ENCODE data around the gene KCNAB1.

Gene KCNAB1

DNA sequence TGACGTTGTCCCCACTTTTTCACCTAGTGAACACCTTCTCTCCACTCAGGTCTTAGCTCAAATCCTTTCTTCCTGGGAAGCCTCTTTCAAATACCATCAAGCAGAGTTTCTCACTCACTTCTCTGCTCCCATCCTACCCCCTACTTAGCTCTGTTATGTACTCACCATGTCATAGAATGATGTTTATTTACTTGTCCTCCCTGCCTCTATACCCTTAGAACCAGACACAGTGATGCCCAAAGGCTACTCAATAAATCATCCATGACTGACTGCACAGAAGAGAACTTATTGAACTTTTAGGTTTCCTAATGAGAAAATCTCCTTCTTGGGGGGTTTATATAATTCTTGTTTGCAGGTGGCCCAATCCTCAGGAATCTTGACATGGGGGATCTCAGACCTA lies 280.4 kb downstream of the KCNAB1 start:
- peaks cover 0 to 5% (median 0%) of the 10 kb centered on the region in 5 donors for H3K4me1 ChIP-seq (ENCODE audit: control insufficient read depth in 5 of 5, insufficient read depth in 5 of 5, low read length in 5 of 5)
- H3K27me3 ChIP-seq (ENCODE audit: control insufficient read depth in 5 of 5, insufficient read depth in 4 of 5, low read length in 5 of 5), result no peaks in the 10 kb centered on the region
- H3K9me3 ChIP-seq (ENCODE audit: control insufficient read depth in 5 of 5, low read length in 5 of 5), result no peaks in the 10 kb centered on the region
- H3K36me3 ChIP-seq (ENCODE audit: control insufficient read depth in 5 of 5, insufficient read depth in 5 of 5, low read length in 5 of 5), result no peaks in the 10 kb centered on the region
- H3K4me3 ChIP-seq (ENCODE audit: low read depth in 1 of 5, low read length in 5 of 5), result no peak overlapping the region
- no peak overlapping the region for H3K27ac ChIP-seq (ENCODE audit: low read depth, low read length)
- no peak overlapping the region for H3K9ac ChIP-seq (ENCODE audit: low read length in 5 of 5)

DNA sequence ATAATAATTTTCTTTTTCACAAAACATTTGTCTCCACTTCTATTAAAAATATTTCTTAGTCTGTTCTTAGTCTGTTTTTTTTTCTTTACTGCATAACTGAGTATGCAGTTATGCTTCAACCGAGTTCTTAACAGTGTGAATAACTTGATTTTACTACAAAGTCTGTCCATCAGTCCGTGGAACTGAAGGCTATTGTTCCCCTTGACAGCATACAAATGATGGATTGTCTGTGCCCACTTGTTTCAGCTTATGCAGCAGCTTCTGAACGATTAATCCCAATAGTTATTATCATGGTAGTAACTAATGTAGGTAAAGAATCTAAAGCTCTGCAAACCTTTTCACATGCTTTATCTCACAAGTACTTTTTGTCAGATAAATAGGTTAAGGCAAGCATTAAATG lies 283.8 kb downstream of the KCNAB1 start:
- H3K9me3 ChIP-seq (ENCODE audit: control insufficient read depth in 5 of 5, low read length in 5 of 5), result no peaks in the 10 kb centered on the region
- H3K9ac ChIP-seq (ENCODE audit: low read length in 5 of 5), result no peak overlapping the region
- H3K36me3 ChIP-seq (ENCODE audit: control insufficient read depth in 5 of 5, insufficient read depth in 5 of 5, low read length in 5 of 5), result no peaks in the 10 kb centered on the region
- peaks cover 0 to 5% (median 0%) of the 10 kb centered on the region in 5 donors for H3K4me1 ChIP-seq (ENCODE audit: control insufficient read depth in 5 of 5, insufficient read depth in 5 of 5, low read length in 5 of 5)
- no peak overlapping the region for H3K4me3 ChIP-seq (ENCODE audit: low read depth in 1 of 5, low read length in 5 of 5)
- H3K27ac ChIP-seq (ENCODE audit: low read depth, low read length), result no peak overlapping the region
- H3K27me3 ChIP-seq (ENCODE audit: control insufficient read depth in 5 of 5, insufficient read depth in 4 of 5, low read length in 5 of 5), result no peaks in the 10 kb centered on the region

DNA sequence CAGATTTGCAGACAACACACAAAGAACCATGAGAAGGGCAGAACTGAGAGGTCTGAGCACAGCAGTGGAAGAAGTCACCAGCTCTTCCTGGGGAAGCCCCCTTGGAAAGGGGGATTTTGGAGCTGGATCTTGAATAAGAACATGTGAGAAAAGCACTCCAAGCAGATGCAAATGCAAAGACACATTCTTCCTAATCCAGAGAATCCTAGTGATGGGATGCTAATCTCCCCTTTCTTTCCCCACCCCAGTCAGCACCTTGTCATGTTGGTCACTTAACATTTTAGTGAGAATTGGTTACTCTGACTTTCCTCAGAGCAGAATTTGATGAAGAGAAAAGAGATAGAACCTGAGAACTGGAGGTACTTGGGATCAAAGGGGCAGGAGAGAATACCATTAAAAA lies 286.0 kb downstream of the KCNAB1 start:
- Histone ChIP-seq H3K9me3 (ENCODE audit: control insufficient read depth in 5 of 5, low read length in 5 of 5) (no peaks in the 10 kb centered on the region), H3K27me3 (ENCODE audit: control insufficient read depth in 5 of 5, insufficient read depth in 4 of 5, low read length in 5 of 5) (no peaks in the 10 kb centered on the region), H3K9ac (ENCODE audit: low read length in 5 of 5) (no peak overlapping the region), H3K27ac (ENCODE audit: low read depth, low read length) (no peak overlapping the region), H3K4me3 (ENCODE audit: low read depth in 1 of 5, low read length in 5 of 5) (no peak overlapping the region), H3K36me3 (ENCODE audit: control insufficient read depth in 5 of 5, insufficient read depth in 5 of 5, low read length in 5 of 5) (no peaks in the 10 kb centered on the region), H3K4me1 (ENCODE audit: control insufficient read depth in 5 of 5, insufficient read depth in 5 of 5, low read length in 5 of 5) (peaks cover 0 to 3% (median 0%) of the 10 kb centered on the region in 5 donors)

DNA sequence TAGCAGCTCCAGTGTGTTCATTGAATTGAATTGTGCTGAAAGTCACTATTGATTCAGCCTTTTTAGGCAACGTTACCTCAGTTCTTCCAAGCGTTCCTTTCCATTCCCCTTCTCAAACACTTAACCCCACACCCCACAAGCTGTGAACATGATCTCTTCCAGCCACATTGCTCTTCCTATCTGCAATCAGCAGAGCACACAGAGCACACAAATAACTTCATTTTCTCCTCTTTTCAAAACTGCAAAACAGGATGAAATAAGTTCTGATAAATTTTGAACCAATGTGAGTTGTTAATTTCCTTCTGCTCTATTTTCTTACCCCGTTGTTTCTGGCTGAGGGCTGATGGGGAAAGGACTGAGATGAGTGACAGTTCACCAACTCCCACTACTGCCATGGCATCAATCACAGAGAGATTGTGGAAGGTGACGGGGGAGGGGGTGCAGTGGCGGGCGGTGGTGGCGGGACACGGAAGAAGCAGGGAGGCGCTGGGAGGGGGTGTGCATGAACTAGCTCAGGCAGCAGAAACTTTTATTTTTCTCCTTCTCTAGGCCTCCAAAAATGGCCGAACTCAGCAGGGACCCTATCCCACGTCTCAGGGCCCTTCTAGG lies 287.3 kb downstream of the KCNAB1 start:
- Histone ChIP-seq H3K9me3 (ENCODE audit: control insufficient read depth in 5 of 5, low read length in 5 of 5) (no peaks in the 10 kb centered on the region), H3K4me3 (ENCODE audit: low read depth in 1 of 5, low read length in 5 of 5) (no peak overlapping the region), H3K9ac (ENCODE audit: low read length in 5 of 5) (no peak overlapping the region), H3K27ac (ENCODE audit: low read depth, low read length) (no peak overlapping the region), H3K36me3 (ENCODE audit: control insufficient read depth in 5 of 5, insufficient read depth in 5 of 5, low read length in 5 of 5) (no peaks in the 10 kb centered on the region), H3K4me1 (ENCODE audit: control insufficient read depth in 5 of 5, insufficient read depth in 5 of 5, low read length in 5 of 5) (no peaks in the 10 kb centered on the region), H3K27me3 (ENCODE audit: control insufficient read depth in 5 of 5, insufficient read depth in 4 of 5, low read length in 5 of 5) (no peaks in the 10 kb centered on the region)

DNA sequence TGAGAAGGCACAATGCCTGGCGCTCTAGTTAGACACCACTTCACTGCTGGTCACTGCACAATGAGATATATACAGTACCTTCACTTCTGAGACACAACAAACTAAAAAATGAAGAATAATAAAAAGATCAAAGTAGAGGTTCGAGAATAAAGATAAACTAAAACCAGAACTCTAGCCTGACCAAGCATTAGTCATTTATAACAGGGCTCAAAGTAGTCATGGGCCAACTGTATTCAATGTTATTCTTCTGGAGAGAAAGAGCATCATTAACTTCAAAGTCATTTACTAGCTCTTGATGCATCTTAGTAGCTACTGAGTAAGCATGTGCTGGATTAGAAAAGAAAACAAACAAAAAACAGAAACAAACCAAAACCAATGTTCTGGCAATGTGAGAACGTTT lies 289.3 kb downstream of the KCNAB1 start:
- no peaks in the 10 kb centered on the region for H3K27me3 ChIP-seq (ENCODE audit: control insufficient read depth in 5 of 5, insufficient read depth in 4 of 5, low read length in 5 of 5)
- no peaks in the 10 kb centered on the region for H3K4me1 ChIP-seq (ENCODE audit: control insufficient read depth in 5 of 5, insufficient read depth in 5 of 5, low read length in 5 of 5)
- no peak overlapping the region for H3K4me3 ChIP-seq (ENCODE audit: low read depth in 1 of 5, low read length in 5 of 5)
- no peak overlapping the region for H3K27ac ChIP-seq (ENCODE audit: low read depth, low read length)
- no peak overlapping the region for H3K9ac ChIP-seq (ENCODE audit: low read length in 5 of 5)
- no peaks in the 10 kb centered on the region for H3K36me3 ChIP-seq (ENCODE audit: control insufficient read depth in 5 of 5, insufficient read depth in 5 of 5, low read length in 5 of 5)
- H3K9me3 ChIP-seq (ENCODE audit: control insufficient read depth in 5 of 5, low read length in 5 of 5), result no peaks in the 10 kb centered on the region

DNA sequence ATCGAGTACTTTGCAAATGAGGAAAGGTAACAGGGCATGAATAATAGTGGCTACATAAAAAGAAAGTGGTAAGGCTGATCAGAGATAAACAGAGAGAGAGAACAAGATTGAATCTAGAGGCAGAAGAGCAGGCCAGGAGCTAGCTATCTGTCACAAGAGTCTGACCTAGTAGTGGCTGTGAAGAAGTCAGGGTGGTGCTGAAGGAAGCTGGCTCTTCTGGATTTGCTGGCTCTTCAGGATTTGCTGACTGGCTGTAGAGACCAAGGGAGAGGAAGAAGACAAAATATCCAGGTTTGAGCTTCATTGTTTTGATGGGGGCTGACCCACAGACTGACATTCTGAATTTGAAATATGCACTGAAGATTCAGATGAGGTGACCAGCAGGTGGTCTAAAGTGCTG lies 292.2 kb downstream of the KCNAB1 start:
- H3K9ac ChIP-seq (ENCODE audit: low read length in 5 of 5), result no peak overlapping the region

DNA sequence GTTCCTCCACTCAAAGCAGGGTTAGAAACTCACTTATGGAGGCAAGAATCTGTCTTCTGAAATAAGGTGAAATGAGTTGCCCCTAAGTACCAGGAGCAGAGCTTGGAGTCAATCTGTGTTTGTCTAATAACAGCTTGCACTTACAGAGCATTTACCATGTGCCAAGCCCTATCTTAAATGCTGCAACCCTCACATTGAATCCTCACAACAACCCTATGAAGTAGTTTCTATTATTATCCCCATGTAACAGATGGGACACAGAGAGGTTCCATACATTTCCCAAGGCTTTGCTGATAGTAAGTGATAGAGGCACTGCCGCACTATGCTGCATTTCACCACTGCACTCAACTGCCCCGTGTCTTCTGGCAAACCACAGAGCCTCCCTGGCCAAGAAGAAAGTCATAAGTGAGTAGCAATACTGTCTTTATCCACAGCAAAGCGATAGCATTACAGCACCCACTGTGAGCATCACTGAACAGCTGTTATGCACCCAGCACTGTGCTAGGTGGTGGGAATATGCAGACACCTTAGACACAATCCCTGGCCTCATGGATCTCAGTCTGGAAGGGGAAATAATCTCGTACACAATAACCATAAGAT lies 293.0 kb downstream of the KCNAB1 start:
- Histone ChIP-seq H3K36me3 (ENCODE audit: control insufficient read depth in 5 of 5, insufficient read depth in 5 of 5, low read length in 5 of 5) (no peaks in the 10 kb centered on the region), H3K27ac (ENCODE audit: low read depth, low read length) (no peak overlapping the region), H3K4me3 (ENCODE audit: low read depth in 1 of 5, low read length in 5 of 5) (no peak overlapping the region), H3K4me1 (ENCODE audit: control insufficient read depth in 5 of 5, insufficient read depth in 5 of 5, low read length in 5 of 5) (no peaks in the 10 kb centered on the region), H3K27me3 (ENCODE audit: control insufficient read depth in 5 of 5, insufficient read depth in 4 of 5, low read length in 5 of 5) (no peaks in the 10 kb centered on the region), H3K9ac (ENCODE audit: low read length in 5 of 5) (no peak overlapping the region), H3K9me3 (ENCODE audit: control insufficient read depth in 5 of 5, low read length in 5 of 5) (no peaks in the 10 kb centered on the region)

More for the DNA sequence above, 292.2 kb downstream of the KCNAB1 start:
- Histone ChIP-seq H3K4me3 (ENCODE audit: low read depth in 1 of 5, low read length in 5 of 5) (no peak overlapping the region), H3K36me3 (ENCODE audit: control insufficient read depth in 5 of 5, insufficient read depth in 5 of 5, low read length in 5 of 5) (no peaks in the 10 kb centered on the region), H3K9me3 (ENCODE audit: control insufficient read depth in 5 of 5, low read length in 5 of 5) (no peaks in the 10 kb centered on the region), H3K27me3 (ENCODE audit: control insufficient read depth in 5 of 5, insufficient read depth in 4 of 5, low read length in 5 of 5) (no peaks in the 10 kb centered on the region), H3K4me1 (ENCODE audit: control insufficient read depth in 5 of 5, insufficient read depth in 5 of 5, low read length in 5 of 5) (no peaks in the 10 kb centered on the region), H3K27ac (ENCODE audit: low read depth, low read length) (no peak overlapping the region)

DNA sequence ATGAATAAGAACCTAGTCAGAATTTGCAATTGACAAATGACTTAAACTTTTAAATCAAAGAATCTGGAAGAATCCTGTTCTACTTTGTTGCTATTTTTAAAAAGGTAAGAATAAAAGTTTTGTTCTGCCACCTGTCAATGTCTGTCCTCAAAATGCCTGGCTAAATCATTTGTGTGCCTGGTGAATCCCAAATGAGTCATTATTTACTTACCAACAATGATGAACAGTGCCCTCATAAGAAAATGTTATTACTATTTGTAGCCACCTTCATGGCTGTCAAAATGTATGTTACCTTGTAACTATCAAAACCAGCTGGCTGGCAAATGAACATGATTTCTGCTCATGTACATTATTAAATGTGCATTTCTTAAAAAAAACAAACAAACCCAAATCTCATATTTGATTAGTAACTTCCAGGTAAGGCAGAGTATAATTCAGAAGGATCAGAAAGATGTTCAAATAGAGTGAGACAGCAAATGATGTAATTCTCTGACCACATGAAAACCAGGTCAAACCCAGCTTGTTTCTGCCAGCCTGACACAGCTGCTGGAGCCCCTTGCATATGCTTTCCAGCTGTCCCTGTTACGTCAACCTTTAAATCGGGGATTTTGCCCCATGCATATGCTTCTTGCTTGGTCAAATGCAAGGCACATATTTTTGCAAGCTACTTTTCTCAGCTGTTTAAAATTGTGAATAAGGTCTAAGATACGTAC lies 296.6 kb downstream of the KCNAB1 start:
- H3K4me3 ChIP-seq (ENCODE audit: low read depth in 1 of 5, low read length in 5 of 5), result no peak overlapping the region
- no peak overlapping the region for H3K27ac ChIP-seq (ENCODE audit: low read depth, low read length)
- no peaks in the 10 kb centered on the region for H3K27me3 ChIP-seq (ENCODE audit: control insufficient read depth in 5 of 5, insufficient read depth in 4 of 5, low read length in 5 of 5)
- no peaks in the 10 kb centered on the region for H3K9me3 ChIP-seq (ENCODE audit: control insufficient read depth in 5 of 5, low read length in 5 of 5)
- H3K36me3 ChIP-seq (ENCODE audit: control insufficient read depth in 5 of 5, insufficient read depth in 5 of 5, low read length in 5 of 5), result no peaks in the 10 kb centered on the region
- H3K4me1 ChIP-seq (ENCODE audit: control insufficient read depth in 5 of 5, insufficient read depth in 5 of 5, low read length in 5 of 5), result no peaks in the 10 kb centered on the region
- H3K9ac ChIP-seq (ENCODE audit: low read length in 5 of 5), result no peak overlapping the region

DNA sequence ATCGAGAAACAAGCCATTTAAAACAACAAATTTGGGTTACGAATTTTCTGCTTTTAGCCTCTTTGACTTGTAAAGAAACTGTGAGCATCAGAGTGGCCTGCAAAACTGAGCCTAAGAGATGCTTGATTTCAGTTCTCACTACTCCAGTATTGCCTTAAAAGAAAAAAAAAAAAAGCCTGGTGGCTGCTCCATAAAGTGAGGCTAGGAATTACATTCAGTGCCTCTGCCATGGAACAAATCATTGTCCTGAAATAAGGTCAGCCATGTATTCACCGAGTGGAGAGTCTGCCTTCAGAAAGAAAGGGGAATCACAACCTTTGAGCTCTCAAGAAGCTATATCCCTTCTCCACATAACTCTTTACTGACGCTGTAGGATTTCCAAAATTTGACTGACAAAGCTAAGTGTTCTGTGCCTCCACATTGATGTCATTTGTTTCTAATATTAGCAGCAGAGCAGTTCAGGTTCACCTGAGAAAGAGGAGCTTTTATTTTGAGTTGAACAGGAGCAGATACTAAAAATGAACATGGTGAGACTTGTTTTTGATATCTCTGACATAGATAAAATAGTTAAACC lies 297.3 kb downstream of the KCNAB1 start:
- Histone ChIP-seq H3K9ac (ENCODE audit: low read length in 5 of 5) (no peak overlapping the region), H3K4me1 (ENCODE audit: control insufficient read depth in 5 of 5, insufficient read depth in 5 of 5, low read length in 5 of 5) (no peaks in the 10 kb centered on the region), H3K27me3 (ENCODE audit: control insufficient read depth in 5 of 5, insufficient read depth in 4 of 5, low read length in 5 of 5) (no peaks in the 10 kb centered on the region), H3K36me3 (ENCODE audit: control insufficient read depth in 5 of 5, insufficient read depth in 5 of 5, low read length in 5 of 5) (no peaks in the 10 kb centered on the region), H3K27ac (ENCODE audit: low read depth, low read length) (no peak overlapping the region), H3K4me3 (ENCODE audit: low read depth in 1 of 5, low read length in 5 of 5) (no peak overlapping the region), H3K9me3 (ENCODE audit: control insufficient read depth in 5 of 5, low read length in 5 of 5) (no peaks in the 10 kb centered on the region)

DNA sequence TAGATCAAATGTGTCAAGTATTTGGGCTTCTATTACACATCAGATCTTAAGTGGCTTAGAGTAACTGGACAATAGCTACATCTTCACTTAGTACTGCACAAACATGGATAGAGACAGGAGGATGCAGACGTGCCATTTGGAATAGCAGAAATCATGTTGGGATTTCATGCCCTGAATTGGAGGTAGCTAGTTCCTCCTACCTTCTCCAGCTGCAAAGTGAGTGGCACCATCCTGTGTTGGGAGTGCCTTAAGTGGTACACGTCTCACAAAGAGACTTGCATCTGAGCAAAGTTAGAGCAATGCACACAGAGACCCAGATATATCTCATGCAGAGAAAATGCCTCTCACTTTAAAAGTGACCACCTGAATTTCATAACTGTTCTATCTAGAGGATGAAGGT lies 298.1 kb downstream of the KCNAB1 start:
- no peaks in the 10 kb centered on the region for H3K36me3 ChIP-seq (ENCODE audit: control insufficient read depth in 5 of 5, insufficient read depth in 5 of 5, low read length in 5 of 5)
- no peaks in the 10 kb centered on the region for H3K9me3 ChIP-seq (ENCODE audit: control insufficient read depth in 5 of 5, low read length in 5 of 5)
- H3K9ac ChIP-seq (ENCODE audit: low read length in 5 of 5), result no peak overlapping the region
- H3K27me3 ChIP-seq (ENCODE audit: control insufficient read depth in 5 of 5, insufficient read depth in 4 of 5, low read length in 5 of 5), result no peaks in the 10 kb centered on the region
- H3K4me3 ChIP-seq (ENCODE audit: low read depth in 1 of 5, low read length in 5 of 5), result no peak overlapping the region
- no peak overlapping the region for H3K27ac ChIP-seq (ENCODE audit: low read depth, low read length)
- H3K4me1 ChIP-seq (ENCODE audit: control insufficient read depth in 5 of 5, insufficient read depth in 5 of 5, low read length in 5 of 5), result no peaks in the 10 kb centered on the region
